GM18951 (cell line): Measurements from ENCODE around the gene PLSCR1.
"Not testable (repeated sequence)": the region's sequence is repeated elsewhere in the genome, so short reads cannot be mapped to it uniquely, and the experiment has no call there.

Experiments used
- POLR2A ChIP-seq: IDR thresholded peaks from 4 replicates; pipeline ENCODE4 v1.6.1; 2011; ENCODE audit warnings: mild to moderate bottlenecking; ENCODE audit not compliant: insufficient read length, insufficient read depth; ENCODE audit errors: extremely low read depth
- in situ Hi-C: fragments of 300-500 bp; cut with MboI; formaldehyde crosslinking; loops from one replicate; pipeline ENCODE4 v1.12.0; 2022; ENCODE audit warnings: low sequenced_read_pairs, mixed read lengths, inconsistent platforms; ENCODE audit not compliant: unreplicated experiment

Gene PLSCR1

GRCh38 chr3:146517684-146518435 is 26.5 kb downstream of the PLSCR1 start:
- in situ Hi-C loops, result no loop called here
- TF ChIP-seq POLR2A, result no peak

GRCh38 chr3:146513386-146514051 is 30.9 kb downstream of the PLSCR1 start:
- no peak for TF ChIP-seq POLR2A
- in situ Hi-C loops, result no loop called here

- in situ Hi-C loops, result no loop called here
- TF ChIP-seq POLR2A, result no peak
These were observed 32.8 kb downstream of the PLSCR1 start for GRCh38 chr3:146511402-146512134.

GRCh38 chr3:146507331-146508120 is 36.9 kb downstream of the PLSCR1 start:
- no peak for TF ChIP-seq POLR2A
- in situ Hi-C loops, result no loop called here

- in situ Hi-C loops, result no loop called here
- no peak for TF ChIP-seq POLR2A
These were observed 38.9 kb downstream of the PLSCR1 start for GRCh38 chr3:146505516-146505915.

- in situ Hi-C loops, result no loop called here
- no peak for TF ChIP-seq POLR2A
These were observed 39.8 kb downstream of the PLSCR1 start for GRCh38 chr3:146504498-146505197.

GRCh38 chr3:146503461-146504202 is 40.8 kb downstream of the PLSCR1 start:
- TF ChIP-seq POLR2A, result no peak
- in situ Hi-C loops, result no loop called here

GRCh38 chr3:146502887-146503460 is 41.4 kb downstream of the PLSCR1 start:
- TF ChIP-seq POLR2A, result no peak

GRCh38 chr3:146501752-146502151 is 42.7 kb downstream of the PLSCR1 start:
- in situ Hi-C loops, result no loop called here
- TF ChIP-seq POLR2A, result no peak

More at GRCh38 chr3:146502887-146503460, 41.4 kb downstream of the PLSCR1 start:
- in situ Hi-C loops, result no loop called here

GRCh38 chr3:146499701-146500100 is 44.7 kb downstream of the PLSCR1 start:
- in situ Hi-C loops, result no loop called here
- TF ChIP-seq POLR2A, result no peak

- in situ Hi-C loops, result no loop called here
- no peak for TF ChIP-seq POLR2A
These were observed 46.2 kb downstream of the PLSCR1 start for GRCh38 chr3:146498002-146498736.

GRCh38 chr3:146497145-146497843 is 47.1 kb downstream of the PLSCR1 start:
- in situ Hi-C loops, result not testable (repeated sequence)
